Parathyroid adenoma (tissue), 2 donors: ENCODE measurements around the gene TCHP.

Experiments
- H2AFZ ChIP-seq: fragments of 300-600 bp; sonication (generic); one replicate; pipeline ENCODE4 v1.7.0; 2017; ENCODE audit warnings: antibody characterized with exemption, mild to moderate bottlenecking
- H3K27ac ChIP-seq: fragments of 300-600 bp; sonication (generic); one replicate; pipeline ENCODE4 v1.7.0; 2017
- H3K27me3 ChIP-seq: fragments of 300-600 bp; sonication (generic); one replicate; pipeline ENCODE4 v1.7.0; 2017; ENCODE audit warnings: low read length; ENCODE audit not compliant: control insufficient read depth, insufficient read depth
- H3K36me3 ChIP-seq: fragments of 300-600 bp; sonication (generic); one replicate; pipeline ENCODE4 v1.7.0; 2017; ENCODE audit warnings: low read length; ENCODE audit not compliant: control insufficient read depth, insufficient read depth
- H3K4me1 ChIP-seq: fragments of 300-600 bp; sonication (generic); one replicate; pipeline ENCODE4 v1.7.0; 2017; ENCODE audit warnings: control low read depth
- H3K4me2 ChIP-seq: fragments of 300-600 bp; sonication (generic); one replicate; pipeline ENCODE4 v1.7.0; 2017; ENCODE audit warnings: low read length
- H3K4me3 ChIP-seq: fragments of 300-600 bp; sonication (generic); one replicate; pipeline ENCODE4 v1.7.0; 2017; ENCODE audit warnings: low read depth, low read length
- H3K79me2 ChIP-seq: fragments of 300-600 bp; sonication (generic); one replicate; pipeline ENCODE4 v1.7.0; 2017; ENCODE audit warnings: control low read depth
- H3K9ac ChIP-seq: fragments of 300-600 bp; sonication (generic); one replicate; pipeline ENCODE4 v1.7.0; 2017; ENCODE audit warnings: mild to moderate bottlenecking
- H3K9me3 ChIP-seq: fragments of 300-600 bp; sonication (generic); one replicate; pipeline ENCODE4 v1.7.0; 2017; ENCODE audit warnings: low read length; ENCODE audit not compliant: control insufficient read depth
- TF ChIP-seq, protein P1 (sequence below): fragments of 300-600 bp; sonication (generic); IDR thresholded peaks from one replicate; pipeline ENCODE4 v1.7.0; 2017; ENCODE audit warnings: antibody characterized with exemption, mild to moderate bottlenecking
- donor health status: primary hyperparathyroidism.

TCHP gene

DNA sequence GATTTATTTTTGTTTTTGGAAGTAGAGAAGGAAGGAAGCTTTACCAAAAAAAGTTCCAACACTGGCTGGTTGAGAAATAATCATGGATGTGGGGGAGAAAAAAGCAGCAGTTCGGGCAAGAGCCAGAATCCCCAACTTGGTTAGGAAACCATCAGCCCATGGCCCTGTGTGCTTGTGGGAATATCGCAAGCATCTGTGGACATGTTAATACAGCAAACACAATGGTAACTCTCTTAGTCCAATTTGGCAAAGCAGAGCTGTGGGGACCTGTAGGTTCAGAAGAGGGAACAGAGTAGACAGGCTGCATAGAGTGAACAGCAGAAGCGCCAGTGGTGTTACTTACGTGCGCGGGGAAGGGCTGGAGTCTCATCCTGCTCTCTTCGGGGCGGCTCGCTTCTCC, 46.8 kb downstream of the TCHP start:
- H3K27me3 ChIP-seq = no peaks in the 10 kb centered on the region
- no peaks in the 10 kb centered on the region for H3K9me3 ChIP-seq
- H3K36me3 ChIP-seq = no peaks in the 10 kb centered on the region
- H2AFZ ChIP-seq = no peak overlapping the region
- peak overlapping the region; percentile 1 for H3K4me2 ChIP-seq
- peaks cover 8% of the 10 kb centered on the region for H3K4me1 ChIP-seq
- no peak overlapping the region for H3K4me3 ChIP-seq
- no peak overlapping the region for H3K27ac ChIP-seq
- TF ChIP-seq, protein P1, sequence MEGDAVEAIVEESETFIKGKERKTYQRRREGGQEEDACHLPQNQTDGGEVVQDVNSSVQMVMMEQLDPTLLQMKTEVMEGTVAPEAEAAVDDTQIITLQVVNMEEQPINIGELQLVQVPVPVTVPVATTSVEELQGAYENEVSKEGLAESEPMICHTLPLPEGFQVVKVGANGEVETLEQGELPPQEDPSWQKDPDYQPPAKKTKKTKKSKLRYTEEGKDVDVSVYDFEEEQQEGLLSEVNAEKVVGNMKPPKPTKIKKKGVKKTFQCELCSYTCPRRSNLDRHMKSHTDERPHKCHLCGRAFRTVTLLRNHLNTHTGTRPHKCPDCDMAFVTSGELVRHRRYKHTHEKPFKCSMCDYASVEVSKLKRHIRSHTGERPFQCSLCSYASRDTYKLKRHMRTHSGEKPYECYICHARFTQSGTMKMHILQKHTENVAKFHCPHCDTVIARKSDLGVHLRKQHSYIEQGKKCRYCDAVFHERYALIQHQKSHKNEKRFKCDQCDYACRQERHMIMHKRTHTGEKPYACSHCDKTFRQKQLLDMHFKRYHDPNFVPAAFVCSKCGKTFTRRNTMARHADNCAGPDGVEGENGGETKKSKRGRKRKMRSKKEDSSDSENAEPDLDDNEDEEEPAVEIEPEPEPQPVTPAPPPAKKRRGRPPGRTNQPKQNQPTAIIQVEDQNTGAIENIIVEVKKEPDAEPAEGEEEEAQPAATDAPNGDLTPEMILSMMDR = no peak
- H3K79me2 ChIP-seq = peaks cover 2% of the 10 kb centered on the region
- no peak overlapping the region for H3K9ac ChIP-seq

DNA sequence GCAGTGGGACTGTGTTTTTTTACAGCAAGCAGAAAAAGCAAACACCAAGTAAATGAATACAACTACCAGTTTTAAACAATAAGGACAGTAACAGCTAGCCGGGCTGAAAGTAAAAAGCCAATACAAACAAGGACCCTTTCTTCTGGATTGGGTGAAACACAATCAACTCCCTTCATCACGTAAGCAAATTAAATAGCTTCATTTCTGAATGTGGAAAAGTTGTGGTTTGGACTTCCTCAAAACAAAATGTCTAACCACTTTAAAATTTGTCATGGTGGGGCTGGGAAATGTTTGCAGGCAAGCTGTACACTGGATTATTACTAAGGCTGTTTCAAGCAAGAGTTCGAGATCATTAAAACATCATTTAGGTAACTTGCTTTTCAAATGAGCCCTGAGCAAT, 47.4 kb downstream of the TCHP start:
- Histone ChIP-seq H3K9me3 (no peaks in the 10 kb centered on the region), H3K79me2 (peaks cover 2% of the 10 kb centered on the region), H3K9ac (no peak overlapping the region), H3K4me3 (no peak overlapping the region), H2AFZ (no peak overlapping the region), H3K27me3 (no peaks in the 10 kb centered on the region), H3K4me1 (peaks cover 8% of the 10 kb centered on the region), H3K27ac (no peak overlapping the region), H3K36me3 (no peaks in the 10 kb centered on the region), H3K4me2 (no peak overlapping the region)
- TF ChIP-seq, protein P1 = no peak

DNA sequence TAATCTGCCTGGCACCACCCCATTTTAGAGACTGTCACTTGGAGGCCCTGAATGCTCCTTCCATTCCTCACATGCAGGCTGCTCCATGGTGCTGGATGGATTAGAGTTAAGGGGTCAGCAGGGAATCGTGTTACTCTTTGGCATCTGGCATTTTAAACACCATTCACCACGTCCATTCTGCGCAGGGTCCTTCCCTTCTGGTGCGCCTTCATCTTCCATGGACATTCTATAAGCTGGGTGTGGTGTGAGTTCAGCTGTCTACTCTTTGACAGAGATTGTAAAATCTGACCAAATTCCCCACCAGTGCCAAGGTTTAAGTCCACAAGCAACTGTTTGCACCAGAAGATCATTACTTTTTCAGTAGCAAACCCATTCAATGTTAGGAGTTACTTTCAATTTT, 48.3 kb downstream of the TCHP start:
- Histone ChIP-seq H2AFZ (no peak overlapping the region), H3K27ac (no peak overlapping the region), H3K79me2 (peaks cover 2% of the 10 kb centered on the region), H3K27me3 (no peaks in the 10 kb centered on the region), H3K4me2 (peak overlapping the region; percentile 58), H3K9ac (no peak overlapping the region), H3K36me3 (no peaks in the 10 kb centered on the region), H3K4me1 (peaks cover 8% of the 10 kb centered on the region), H3K9me3 (no peaks in the 10 kb centered on the region), H3K4me3 (peak overlapping the region; percentile 27)
- TF ChIP-seq, protein P1 = no peak

DNA sequence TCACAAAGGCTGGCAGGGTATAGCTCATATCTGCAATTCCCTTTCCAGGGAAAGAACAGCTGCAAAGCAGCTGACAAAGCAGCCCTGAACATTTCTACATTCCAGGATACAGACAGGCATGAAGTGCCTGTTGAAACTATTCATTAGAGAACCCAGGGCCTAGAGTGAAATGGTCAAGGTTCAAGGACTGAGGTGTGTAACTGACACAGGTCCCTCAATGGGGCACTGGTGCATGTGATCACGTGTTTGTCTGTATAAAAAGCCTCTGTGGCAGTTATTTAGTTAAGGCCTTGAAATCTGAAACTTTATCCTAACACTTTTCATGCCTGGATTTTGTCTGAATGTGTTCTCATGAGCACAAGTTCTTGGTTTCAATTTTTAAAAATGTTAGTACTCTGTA, 49.0 kb downstream of the TCHP start:
- Histone ChIP-seq H3K36me3 (no peaks in the 10 kb centered on the region), H3K4me3 (peak overlapping the region; percentile 27), H3K9ac (no peak overlapping the region), H3K4me2 (peak overlapping the region; percentile 58), H3K27me3 (no peaks in the 10 kb centered on the region), H3K27ac (no peak overlapping the region), H3K4me1 (peaks cover 8% of the 10 kb centered on the region), H3K9me3 (no peaks in the 10 kb centered on the region), H2AFZ (no peak overlapping the region), H3K79me2 (peaks cover 2% of the 10 kb centered on the region)
- TF ChIP-seq, protein P1 = no peak

DNA sequence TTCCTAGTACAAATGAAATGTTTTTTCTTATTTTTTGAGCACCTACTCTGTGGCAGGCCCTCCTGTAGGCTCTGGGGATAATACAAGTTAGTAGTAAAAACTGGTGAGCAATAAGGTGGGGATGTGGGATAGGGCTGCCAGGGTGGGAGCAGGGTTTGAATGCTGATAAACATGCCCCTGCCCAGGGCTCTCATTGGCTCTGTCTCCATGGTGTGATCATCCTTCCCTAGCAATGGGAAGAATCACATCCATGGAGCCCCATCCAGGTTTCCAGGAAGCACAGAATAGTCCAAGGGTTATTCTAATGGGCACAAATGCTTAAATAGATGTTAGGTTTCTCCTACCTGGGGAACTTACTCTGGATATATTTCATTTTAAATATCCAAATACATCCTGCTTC, 50.6 kb downstream of the TCHP start:
- no peak overlapping the region for H3K27ac ChIP-seq
- H3K4me3 ChIP-seq = no peak overlapping the region
- H3K4me1 ChIP-seq = peaks cover 8% of the 10 kb centered on the region
- H3K79me2 ChIP-seq = no peaks in the 10 kb centered on the region
- H3K9ac ChIP-seq = no peak overlapping the region
- H3K36me3 ChIP-seq = no peaks in the 10 kb centered on the region
- TF ChIP-seq, protein P1 = no peak
- H3K4me2 ChIP-seq = no peak overlapping the region
- no peak overlapping the region for H2AFZ ChIP-seq
- no peaks in the 10 kb centered on the region for H3K9me3 ChIP-seq
- H3K27me3 ChIP-seq = no peaks in the 10 kb centered on the region
